ENCODE data around the gene PDE6C. TPM values are rescaled to one million over a fixed set of nuclear protein-coding genes. Genes with fewer than 3 reads are reported as not detected.

Gene PDE6C
- total RNA-seq, 1 donor from 2014 or later = not detected

DNA sequence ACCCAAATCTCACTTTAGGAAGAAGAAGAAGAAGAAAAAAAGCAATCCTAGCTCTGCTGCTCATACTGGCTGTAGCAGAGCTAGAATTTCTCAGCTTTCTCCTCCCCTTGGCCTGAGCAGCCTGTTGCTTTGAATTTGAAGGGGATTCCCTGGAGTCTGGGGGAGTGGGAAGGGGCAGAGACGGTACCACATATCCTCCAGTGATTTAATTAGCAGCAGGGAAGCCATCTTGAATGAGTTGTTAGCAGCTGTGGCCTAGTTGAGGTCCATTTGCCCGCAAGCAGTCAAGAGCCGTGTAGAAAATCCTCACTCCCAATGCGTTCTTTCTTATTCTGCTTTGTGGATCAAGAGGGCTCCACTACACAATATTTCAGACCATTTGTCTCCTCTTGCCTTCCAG is 16.5 kb downstream of the PDE6C start:
- FAIRE-seq = no peak
- DNase-seq (ENCODE audit: low spot score in 2 of 2) = no peak

GRCh38 chr10:93629647-93630305 is 17.4 kb downstream of the PDE6C start:
- no peak for FAIRE-seq
- no peak for DNase-seq (ENCODE audit: low spot score in 2 of 2)

GRCh38 chr10:93630625-93631557 is 18.6 kb downstream of the PDE6C start:
- DNase-seq (ENCODE audit: low spot score in 2 of 2) (no peak), FAIRE-seq (no peak)

DNA sequence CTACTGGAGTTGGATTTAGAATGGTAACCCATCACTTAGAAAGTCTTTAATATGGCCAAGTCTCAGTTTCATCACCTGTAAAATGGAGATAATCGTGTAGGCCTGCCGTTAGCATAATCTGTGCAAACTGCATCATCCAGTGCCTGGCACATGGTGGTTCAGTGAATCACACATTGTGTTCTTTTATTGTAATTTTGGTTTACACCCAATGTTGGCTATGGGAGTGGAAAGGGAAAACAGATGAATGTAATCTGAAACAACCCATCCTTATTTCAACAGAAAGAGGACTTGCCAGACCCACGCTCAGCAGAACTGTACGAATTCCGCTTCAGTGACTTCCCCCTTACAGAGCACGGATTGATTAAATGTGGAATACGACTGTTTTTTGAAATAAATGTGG is 27.5 kb downstream of the PDE6C start:
- DNase-seq (ENCODE audit: low spot score in 2 of 2) (no peak), FAIRE-seq (no peak)

DNA sequence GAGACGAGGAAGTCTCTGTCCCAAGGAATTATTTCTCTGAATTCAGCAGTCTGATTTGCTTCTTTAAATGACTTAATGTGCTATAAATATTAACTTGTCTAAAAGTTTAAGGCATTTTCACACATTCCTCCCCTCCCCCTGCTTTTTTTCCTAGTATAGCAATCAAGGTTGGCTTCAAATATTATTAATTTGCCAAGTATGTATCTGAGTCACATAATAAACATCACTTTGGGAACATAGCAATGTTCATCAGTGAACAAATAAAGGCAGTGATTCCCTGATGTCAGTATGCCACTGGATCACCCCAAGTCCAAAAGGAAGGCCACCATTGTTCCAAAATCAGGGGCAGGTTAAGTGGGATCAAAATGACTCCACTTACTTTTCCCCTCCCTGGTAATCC is 40.5 kb downstream of the PDE6C start:
- no peak for DNase-seq (ENCODE audit: low spot score in 2 of 2)
- FAIRE-seq = no peak

GRCh38 chr10:93654201-93654600 is 41.9 kb downstream of the PDE6C start:
- FAIRE-seq = no peak
- no peak for DNase-seq (ENCODE audit: low spot score in 2 of 2)

DNA sequence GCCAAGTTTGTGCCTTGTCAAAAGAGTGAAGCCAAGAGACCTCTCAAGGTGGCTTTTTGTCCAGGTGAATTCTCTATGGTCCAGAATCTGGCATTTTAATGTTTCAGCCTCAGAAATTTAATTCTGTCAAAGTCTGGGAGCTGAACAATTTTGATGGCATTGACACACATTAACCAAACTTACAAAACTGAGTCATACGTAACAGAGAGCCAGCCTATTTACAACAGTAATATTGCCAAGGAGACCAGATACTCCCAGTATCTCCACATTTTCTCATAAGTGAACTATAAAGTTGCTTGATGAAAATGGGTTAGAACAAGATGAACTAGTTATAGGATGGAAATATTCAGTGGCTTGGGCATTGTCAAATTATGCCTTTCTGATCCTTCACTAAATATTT is 43.8 kb downstream of the PDE6C start:
- no peak for FAIRE-seq

DNA sequence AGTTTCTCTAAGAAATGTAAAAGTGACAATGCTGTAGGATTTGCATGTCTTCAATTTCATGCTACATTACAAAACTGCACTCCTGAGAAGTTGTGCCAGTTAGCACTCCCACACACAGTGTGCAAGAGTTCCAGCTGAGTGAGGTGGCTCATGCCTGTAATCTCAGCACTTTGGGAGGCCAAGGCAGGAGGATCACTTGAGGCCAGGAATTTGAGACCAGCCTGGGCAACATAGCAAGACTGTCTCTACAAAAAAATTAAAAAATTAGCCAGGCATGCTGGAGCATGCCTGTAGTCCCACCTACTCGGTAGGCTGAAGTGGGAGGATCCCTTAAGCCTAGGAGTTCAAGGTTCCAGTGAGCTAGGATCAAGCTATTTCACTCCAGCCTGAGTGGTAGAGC is 45.4 kb downstream of the PDE6C start:
- no peak for FAIRE-seq

More for the DNA sequence above, 43.8 kb downstream of the PDE6C start:
- DNase-seq (ENCODE audit: low spot score in 2 of 2) = no peak

DNA sequence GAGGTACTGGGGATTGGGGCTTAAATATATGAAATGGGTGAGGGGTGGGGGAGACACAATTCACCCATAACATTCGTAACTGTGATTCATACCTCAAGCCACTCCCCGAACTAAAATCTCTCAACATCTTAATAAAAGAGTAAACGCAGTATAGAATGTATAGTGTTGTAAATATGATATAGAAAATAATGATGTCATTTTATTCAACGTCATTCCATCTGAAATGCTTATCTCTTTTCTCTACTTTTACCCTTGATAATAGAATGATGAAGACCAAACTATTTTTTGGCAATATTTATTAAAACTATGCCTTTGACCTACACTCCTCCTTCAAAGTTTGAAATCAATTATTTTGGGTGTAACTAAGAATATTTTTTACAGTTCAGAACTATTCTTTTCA is 53.7 kb downstream of the PDE6C start:
- peak; percentile 3 for FAIRE-seq
- DNase-seq (ENCODE audit: low spot score in 2 of 2) = no peak

More for the DNA sequence above, 45.4 kb downstream of the PDE6C start:
- no peak for DNase-seq (ENCODE audit: low spot score in 2 of 2)

DNA sequence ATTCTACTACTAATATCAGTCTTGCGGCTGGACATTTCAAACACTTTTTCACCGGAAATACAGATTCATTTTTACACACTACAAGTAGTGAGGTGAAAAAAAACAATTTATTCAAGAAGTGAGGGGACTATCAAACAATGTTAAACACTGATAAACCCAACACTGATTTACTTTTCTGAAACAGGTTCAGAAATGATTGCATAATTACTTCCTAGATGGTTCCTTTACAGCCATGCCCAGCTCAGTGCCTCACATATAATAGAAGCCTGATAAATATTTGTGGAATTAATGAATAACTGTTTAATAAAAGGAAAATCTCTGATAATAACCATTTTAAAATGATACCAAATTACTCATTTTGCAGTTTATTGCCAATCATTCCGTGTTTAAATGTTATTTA is 55.5 kb downstream of the PDE6C start:
- FAIRE-seq (no peak), DNase-seq (ENCODE audit: low spot score in 2 of 2) (no peak)

- no peak for FAIRE-seq
Observed at GRCh38 chr10:93670372-93670771, 58.0 kb downstream of the PDE6C start.

DNA sequence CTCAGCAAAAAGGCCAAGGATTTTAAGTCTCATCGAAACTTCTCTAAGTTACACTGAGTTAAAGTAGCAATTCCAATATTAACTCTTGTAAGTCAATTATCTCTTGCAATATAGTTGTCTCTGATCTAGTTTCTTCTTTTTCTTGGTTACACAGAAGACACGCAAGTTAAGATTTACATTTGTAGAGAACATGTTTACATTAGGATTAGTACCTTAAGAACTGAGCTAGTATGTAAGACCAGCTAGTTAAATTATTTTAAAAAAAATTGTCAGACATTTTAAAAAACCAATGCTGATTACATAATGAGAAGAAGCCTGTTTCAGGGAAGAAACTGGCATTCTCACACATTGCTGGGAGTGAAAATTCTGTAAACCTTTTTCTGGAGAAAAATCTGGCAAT is 58.7 kb downstream of the PDE6C start:
- FAIRE-seq (no peak), DNase-seq (ENCODE audit: low spot score in 2 of 2) (no peak)

More at GRCh38 chr10:93670372-93670771, 58.0 kb downstream of the PDE6C start:
- no peak for DNase-seq (ENCODE audit: low spot score in 2 of 2)

GRCh38 chr10:93672022-93672678 is 59.8 kb downstream of the PDE6C start:
- FAIRE-seq (no peak), DNase-seq (ENCODE audit: low spot score in 2 of 2) (no peak)

DNA sequence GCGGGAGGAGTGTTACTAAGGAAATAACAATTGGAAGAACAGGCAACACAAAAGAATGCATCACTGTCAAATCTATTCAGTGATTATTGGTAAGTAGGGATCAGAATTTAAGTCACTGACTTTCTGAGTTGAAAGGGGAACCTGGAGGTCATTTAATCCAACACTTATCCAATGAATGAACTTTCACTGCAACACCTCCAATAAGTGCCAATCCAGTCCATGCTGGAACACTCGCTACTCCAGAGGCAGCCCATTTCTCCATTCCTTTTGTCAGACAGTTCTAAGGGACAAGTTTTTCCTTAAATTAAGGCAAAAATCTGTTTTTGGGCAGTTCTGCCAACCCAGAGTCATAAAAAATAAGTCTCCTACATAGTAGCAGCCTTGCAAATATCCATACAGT is 60.6 kb downstream of the PDE6C start:
- FAIRE-seq = no peak
- DNase-seq (ENCODE audit: low spot score in 2 of 2) = no peak

DNA sequence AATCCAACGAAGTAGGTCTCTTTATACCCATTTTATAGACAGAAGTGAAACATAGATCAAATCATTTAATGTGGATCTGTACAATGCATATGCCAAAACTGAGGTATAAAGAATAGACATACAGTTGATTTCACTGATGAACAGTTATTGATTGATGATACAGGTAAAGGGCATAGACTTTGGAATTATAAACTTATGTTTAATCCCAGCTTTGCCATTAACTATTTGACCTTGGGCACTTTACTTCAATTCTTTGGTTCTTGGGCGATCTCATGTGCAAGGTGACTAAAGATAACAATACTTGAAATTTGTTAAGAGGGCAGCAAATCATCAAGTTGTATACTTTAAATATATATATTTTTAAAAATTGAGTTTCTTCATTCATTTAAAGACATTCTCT is 61.5 kb downstream of the PDE6C start:
- DNase-seq (ENCODE audit: low spot score in 2 of 2) (no peak), FAIRE-seq (no peak)

GRCh38 chr10:93678386-93678785 is 66.0 kb downstream of the PDE6C start:
- DNase-seq (ENCODE audit: low spot score in 2 of 2) = no peak
- no peak for FAIRE-seq

DNA sequence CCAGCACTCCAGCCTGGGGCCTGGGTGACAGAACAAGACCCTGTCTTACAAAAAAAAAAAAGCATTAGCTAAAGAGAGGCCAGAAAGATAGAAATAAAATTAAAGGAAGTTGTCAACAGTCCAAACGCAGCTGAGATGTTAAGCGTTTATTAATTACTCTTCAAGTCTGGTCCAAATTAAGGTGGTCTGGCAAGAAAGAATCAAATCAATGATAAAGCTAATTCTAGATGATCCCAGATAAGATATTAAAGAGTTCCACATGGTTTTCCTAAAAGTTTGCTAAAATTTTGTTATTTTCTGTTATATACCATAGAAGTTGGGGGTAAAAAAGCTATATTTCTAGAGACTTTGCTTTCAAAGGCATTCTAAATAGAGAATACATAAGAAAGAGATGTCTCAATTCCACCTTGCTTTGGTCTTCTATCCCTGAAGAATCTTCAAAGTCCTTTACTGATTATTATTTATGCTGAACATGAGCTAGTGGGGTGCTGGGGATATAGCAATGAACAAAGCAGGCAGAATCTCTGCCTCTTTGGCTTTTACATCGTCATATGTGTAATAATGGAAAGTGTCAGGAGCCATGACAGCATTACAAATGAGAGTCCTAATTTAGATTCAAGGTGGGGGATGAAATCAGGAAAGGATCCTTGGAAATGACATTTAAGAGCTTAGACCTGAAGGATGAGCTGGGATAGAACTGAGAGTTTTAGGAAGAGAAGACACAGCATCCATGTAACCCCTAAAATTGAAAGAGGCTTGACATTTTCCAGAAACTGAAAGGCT is 66.7 kb downstream of the PDE6C start:
- DNase-seq (ENCODE audit: low spot score in 2 of 2) = no peak
- FAIRE-seq = no peak

- FAIRE-seq (no peak), DNase-seq (ENCODE audit: low spot score in 2 of 2) (peak in 1 of 2 donors; percentile 7)
Observed at GRCh38 chr10:93680412-93681047, 68.2 kb downstream of the PDE6C start.

GRCh38 chr10:93687737-93688136 is 75.4 kb downstream of the PDE6C start:
- DNase-seq (ENCODE audit: low spot score in 2 of 2) = no peak

GRCh38 chr10:93695740-93696139 is 83.4 kb downstream of the PDE6C start:
- FAIRE-seq (no peak), DNase-seq (ENCODE audit: low spot score in 2 of 2) (no peak)

More at GRCh38 chr10:93687737-93688136, 75.4 kb downstream of the PDE6C start:
- no peak for FAIRE-seq

Data from frontal cortex (tissue), 4 donors.